ENCODE data around the gene PTPRN2.

GRCh38 chr7:157854066-157854891, 733.3 kb downstream of the PTPRN2 start:
- TF ChIP-seq CTCF (IDR thresholded peaks at IDR 0.05) (no peak), POLR2A (IDR thresholded peaks at IDR 0.05) (no peak)
